ENCODE measurements around the gene SVIL.
"Not testable (repeated sequence)": the region's sequence is repeated elsewhere in the genome, so short reads cannot be mapped to it uniquely, and the experiment has no call there.

The SVIL gene

DNA sequence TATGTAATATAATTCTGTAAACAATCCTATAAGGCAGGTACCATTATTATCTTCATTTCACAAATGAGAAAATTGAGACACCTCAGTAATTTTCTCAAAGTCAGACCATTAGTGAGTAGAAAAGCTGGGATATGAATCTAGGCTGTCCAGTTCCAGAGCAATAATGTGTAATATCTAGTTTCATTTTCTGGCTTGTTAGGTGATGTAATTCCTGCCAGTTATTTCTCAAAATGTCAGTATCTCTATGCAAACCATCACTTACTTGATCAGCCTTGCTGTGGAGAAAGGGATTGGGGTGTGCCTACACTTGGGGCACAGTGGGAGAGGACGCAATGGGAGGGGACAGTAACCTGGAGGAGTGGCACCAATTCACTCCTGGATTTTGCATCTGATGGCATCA lies 188.4 kb downstream of the SVIL start:
- no peak for DNase-seq

DNA sequence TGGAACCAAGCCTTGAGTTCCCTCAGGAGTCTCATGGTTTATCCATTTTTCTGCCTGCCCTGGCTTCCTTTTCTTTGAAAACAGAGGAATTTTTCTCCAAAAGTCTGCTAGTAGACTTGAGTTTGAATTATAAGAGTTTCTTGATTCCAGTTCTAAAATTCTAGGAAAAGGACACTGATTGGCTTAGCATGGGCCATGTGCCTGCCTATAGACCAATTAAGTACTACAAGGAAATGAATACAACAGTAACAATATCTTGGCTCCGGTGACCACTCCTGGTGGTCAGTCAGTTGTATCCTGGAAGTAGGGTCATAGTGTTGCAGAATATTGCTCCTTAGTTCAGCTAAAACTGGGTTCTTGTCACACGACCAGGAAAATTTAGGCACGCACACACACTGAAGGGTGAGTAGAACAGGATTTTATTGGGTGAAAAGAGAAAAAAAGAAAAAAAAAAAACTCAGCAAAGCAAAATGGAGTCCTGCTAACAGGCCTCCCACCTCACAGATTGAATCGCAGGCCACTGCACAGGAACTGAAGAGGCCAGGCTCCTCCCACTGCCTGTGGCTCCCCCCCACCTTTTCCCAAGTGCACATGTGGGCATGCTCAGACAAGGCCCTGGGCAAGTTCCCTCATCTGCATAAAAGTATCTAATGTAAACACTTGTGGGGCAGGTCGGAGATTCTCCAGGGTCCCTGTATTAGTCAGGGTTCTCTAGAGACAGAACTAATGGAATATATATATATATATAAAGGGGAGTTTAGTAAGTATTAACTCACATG lies 190.8 kb downstream of the SVIL start:
- DNase-seq = no peak

DNA sequence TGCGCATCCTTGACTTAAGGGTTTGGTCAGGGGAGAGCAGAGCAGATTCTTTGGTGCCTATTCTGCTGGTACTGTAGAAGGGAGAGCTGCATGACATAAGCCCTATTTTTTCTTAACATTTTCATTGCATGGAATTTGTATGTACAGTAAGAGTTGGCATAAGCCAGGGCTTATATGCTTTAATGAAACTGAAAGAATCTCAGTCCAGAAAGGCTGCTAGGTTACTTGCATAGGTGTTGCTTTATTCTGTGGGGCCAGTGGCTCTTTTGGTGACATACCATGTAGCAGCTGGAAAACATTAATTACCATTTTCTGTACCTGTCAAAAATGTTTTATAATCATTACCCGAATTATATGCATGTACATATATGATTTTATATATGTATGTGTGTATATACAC lies 193.8 kb downstream of the SVIL start:
- DNase-seq = no peak

DNA sequence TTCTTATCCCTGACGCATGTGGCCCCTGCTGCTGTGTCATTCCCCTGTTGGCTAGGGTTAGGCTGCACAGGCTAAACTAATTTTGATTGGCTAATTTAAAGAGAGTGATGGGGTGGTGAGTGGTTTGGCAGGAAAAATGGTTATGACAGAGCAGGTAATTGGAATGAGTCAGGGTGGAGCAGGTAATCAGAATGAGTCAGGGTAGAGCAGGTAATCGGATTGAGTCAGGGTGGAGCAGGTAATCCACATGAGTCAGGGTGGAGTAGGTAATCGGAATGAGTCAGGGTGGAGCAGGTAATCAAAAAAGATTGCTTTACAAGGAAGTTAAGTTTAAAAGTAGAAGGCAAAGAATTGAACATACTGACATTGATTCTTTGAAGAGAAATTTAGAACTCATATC lies 195.8 kb downstream of the SVIL start:
- not testable (repeated sequence) for DNase-seq

DNA sequence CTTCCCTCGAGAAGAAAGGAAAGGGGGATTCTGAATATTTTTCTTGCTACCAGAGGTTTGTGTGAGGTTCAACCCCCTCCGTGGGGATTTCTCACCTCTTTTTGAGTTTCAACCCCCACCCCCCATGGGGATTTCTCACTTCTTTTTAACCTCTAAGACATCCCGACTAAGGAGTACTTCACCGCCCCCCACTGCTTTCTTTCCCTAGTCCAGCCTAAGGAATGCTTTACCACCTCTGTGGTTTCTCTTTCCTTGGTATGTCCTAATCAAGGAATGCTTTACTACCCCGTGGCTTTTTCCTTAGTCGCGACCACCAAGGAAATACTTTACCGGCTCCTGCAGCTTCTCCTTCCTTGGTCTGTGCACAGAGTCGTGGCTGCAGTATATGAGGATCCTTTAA lies 196.5 kb downstream of the SVIL start:
- DNase-seq = no peak

DNA sequence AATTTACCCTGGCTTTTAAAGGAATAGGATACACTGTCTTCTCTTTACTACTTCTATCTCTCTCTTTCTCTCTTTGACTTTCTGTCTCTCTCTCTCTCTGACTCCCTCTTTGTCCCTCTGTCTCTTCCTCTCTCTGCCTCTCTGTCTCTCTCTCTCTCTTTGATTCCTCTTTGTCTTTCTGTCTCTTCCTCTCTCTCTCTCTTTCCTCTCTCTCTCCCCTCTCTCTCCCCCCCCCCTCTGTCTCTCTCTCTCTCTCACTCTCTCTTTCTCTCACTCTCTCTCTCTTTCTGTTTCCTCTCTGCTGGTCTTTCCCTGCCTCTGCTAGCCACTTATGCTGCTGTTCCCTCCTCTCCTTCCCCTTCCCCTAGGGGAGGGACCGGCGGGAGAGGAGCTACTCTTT lies 196.9 kb downstream of the SVIL start:
- no peak for DNase-seq

DNA sequence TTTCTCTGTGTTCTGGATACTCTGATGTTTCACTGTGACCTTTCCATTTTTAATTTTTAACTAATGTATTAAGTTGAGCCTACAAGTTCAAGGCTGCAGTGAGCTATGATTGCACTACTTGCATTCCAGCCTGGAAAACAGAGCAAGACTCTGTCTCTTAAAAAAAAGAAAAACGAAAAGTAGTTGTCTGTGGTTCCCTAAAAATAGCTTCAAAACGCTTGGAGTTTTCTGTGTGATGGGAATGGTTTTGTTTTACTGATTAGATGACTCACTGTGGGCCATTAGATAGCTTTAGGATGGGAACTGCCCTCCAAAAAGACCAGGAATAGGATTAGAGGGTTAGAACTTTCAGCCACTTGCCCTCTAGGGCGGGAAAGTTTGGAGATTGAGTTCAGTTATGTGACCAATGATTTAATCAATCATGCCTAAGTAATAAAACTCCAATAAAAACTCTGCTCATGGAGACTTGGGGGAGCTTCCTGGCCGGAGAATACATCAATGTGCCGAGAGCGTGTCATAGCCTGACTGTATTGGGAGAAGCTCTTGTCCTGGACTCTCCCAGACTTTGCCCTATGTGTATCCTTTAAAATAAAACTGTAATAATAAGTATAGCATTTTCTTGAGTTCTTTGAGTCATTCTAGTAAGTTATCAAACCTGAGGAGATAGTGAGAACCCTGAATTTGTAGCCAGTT lies 198.8 kb downstream of the SVIL start:
- DNase-seq = no peak

DNA sequence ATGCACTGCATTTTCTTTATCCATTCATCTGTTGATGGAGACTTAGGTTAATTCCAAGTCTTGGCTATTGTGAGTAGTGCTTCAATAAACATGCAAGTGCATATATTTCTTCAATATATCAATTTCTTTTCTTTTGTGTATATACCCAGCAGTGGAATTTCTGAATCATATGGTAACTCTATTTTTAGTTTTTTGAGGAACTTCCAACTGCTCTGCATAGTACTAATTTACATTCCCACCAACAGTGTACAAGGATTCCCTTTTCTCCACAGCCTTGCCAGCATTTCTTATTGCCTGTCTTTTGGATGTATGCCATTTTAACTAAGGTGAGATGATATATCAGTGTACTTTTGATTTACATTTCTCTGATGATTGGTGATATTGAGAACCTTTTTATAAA lies 200.7 kb downstream of the SVIL start:
- no peak for DNase-seq

DNA sequence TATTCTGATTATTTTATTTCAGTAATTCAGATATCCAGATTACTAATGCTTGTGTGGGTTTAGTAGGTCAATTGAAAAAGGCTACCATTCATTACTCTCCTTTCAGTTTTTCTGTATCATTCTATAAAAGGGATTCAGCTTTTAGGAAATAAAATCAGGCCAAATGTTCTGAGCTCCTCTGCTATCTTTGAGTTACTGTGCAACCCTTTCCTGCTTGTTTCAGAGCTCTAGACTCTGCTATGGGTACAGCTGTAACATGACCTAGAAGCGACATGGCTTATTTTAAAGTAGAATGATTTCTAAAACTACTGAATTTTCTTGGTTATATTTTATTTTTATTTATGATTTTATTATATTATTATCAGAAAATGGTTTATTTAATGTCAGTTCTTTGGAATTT lies 203.1 kb downstream of the SVIL start:
- no peak for DNase-seq

DNA sequence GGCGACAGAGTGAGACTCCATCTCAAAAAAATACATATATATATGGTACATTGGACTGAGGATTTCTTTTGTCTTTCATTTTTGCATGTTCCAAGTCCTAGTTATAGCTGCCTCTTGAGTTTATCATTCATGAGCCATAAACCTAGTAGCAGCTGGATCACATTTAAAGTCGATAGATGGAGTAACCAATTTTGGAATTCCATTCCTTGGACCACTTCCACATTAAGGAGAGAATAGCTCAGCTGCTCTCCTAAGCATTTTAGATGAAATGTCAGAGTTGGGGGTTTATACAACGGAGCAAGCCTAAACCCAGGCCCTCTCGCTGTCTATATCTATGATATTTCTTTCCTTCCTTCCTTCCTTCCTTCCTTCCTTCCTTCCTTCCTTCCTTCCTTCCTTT lies 204.7 kb downstream of the SVIL start:
- no peak for DNase-seq

DNA sequence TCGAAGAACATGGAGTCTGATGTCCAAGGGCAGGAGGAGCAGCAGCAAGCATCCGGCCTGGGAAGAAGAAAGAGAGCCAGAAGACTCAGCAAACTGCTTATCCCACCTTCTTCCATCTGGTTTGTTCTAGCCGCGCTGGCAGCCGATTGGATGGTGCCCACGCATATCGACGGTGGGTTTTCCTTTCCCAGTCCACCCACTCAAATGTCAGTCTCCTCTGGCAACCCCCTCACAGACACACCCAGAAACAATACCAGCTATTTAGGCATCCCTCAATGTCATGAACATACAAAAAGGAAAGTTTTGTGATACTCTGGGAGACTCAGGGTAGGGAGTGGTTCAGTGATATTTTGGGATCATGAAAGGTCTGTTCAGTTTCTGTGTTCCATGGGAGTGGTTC lies 206.3 kb downstream of the SVIL start:
- no peak for DNase-seq

DNA sequence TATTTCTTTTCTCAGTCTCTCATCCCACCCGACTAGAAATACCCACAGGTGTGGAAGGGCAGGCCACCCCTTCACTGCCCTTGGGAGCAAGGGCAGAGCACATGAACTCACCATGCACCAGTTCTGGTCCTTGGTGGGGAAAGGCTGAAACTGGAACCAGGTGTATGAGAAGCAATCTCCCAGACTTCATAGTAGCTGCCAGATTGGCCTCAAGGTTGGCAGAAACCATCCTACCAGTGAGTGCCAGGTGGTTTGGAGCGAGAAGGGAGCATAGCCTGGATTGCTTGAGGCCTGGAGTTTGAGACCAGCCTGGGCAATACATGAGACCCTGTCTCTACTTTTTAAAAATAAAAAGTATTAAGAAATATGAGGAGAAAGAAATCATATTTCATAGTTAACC lies 207.1 kb downstream of the SVIL start:
- DNase-seq = no peak

DNA sequence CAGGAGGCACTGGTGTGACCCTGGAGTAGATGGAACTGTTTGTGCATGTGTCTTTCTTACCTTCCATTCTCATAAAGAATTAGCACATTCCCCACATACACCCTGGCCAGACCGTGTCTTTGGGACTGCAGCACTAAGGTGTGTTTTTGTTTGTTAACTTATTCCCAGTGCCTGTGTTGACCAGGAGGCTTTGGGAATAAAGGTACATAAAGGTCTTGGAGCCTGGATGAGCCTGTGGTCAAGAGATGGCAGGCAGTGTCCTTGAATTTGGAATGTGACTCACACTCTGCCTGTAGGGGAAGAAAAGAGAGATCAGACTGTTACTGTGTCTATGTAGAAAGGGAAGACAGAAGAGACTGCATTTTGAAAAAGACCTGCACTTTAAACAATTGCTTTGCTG lies 208.4 kb downstream of the SVIL start:
- DNase-seq = no peak

DNA sequence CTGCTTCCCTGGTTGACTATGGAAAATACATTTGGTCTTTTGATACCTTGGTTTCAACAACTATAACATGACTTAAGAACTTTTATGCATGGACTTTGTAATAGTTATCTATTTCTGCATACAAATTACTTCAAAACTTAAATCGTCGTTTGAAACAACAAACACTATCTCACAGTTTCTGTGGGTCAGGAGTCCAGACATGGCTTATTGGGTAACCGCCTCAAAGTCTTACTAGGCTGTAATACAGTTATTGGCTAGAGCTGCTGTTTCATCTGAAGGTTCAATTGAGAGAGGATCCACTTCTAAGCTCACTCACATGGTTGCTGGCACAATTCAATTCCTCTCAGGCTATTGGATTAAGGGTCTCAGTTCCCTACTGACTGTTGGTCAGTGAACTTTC lies 210.8 kb downstream of the SVIL start:
- DNase-seq = no peak

DNA sequence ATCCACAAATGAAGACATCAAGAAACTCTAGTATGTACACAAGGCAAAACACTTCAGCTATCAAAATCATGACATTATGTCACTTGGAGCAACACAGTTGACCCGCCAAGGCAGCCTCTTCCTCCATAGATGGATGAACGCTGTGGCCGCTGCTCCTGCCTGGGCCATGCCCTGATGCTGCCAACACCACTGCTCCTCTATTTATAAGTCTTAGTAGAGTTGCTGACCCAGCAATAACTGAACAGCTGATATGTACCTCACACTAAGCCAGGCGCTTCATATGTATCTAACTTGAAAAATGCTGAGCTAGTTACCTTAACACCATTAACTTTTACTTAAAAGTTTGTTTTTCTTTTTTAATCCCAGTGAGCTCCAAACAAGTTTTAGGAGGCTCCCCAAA lies 214.0 kb downstream of the SVIL start:
- no peak for DNase-seq

DNA sequence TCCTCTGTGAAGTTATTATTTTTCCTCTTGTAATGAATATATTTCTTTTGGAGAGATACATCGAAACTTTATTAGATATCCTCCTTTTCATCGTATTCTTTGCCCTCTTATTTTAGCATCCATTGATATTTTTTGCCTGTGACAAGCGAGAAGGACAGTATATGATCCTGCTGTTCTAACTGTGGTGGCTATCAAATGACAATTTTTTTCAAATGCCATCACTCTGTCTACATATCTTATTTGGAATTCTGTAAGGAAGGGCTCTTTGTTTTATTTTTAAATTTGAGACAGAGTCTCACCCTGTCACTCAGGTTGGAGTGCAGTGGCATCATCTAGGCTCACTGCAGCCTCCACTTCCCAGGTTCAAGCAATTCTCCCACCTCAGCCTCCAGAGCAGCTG lies 217.4 kb downstream of the SVIL start:
- no peak for DNase-seq

DNA sequence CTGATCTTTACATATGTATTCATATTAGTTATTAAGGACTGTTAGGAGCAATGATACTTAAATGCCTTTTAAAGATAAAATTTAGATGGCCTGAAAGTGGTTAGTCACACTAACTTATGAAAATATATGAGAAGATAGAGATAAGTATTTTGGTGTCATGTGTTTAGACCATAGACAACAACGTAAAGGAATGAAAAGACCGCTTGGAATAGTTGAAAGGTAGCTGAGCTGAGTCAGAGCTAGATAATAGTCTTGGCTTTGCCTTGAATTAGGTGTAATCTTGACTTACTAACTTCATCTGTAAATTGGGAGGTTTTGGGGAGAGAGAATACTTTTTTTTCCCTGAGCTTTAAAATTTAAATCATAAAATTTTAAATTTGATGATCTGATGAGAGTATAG lies 218.9 kb downstream of the SVIL start:
- no peak for DNase-seq

DNA sequence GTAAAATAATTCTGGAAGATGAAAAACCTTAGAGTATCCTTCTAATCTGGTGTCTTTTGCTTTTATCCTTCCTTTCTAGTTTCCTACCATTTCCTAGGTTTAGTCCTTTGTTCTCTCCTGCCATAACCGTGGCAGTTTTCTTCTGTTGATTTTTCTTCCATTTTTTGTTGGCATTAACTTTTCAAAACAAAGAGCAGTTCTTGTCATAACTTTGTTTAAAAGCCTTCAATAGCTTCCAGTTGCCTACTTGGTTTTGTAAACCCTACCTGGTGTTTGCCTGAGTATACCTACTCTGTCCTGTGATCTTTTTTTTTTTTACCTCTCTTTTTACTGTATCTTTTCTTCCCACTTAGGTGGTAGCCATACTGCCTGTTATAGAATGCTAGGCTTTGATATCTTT lies 220.3 kb downstream of the SVIL start:
- DNase-seq = no peak

DNA sequence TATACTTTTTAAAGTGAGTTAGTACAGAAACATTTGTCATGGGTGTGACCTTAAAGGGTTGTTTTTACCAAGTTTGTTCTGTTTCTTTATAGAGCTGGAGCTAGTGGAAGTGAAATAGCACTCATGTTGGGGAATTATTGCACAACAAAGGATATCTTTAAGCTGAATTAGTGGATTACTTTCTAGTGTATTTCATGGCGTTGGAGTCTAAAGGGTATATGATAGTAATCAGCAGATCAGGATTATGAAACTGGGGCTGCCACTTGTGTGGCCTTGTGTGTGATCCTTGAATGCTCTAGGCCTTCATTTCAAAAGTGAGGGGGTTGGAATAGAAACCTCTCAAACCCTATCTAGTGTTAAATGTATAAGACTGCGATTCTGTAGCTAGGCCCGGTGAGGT lies 222.3 kb downstream of the SVIL start:
- DNase-seq = no peak

DNA sequence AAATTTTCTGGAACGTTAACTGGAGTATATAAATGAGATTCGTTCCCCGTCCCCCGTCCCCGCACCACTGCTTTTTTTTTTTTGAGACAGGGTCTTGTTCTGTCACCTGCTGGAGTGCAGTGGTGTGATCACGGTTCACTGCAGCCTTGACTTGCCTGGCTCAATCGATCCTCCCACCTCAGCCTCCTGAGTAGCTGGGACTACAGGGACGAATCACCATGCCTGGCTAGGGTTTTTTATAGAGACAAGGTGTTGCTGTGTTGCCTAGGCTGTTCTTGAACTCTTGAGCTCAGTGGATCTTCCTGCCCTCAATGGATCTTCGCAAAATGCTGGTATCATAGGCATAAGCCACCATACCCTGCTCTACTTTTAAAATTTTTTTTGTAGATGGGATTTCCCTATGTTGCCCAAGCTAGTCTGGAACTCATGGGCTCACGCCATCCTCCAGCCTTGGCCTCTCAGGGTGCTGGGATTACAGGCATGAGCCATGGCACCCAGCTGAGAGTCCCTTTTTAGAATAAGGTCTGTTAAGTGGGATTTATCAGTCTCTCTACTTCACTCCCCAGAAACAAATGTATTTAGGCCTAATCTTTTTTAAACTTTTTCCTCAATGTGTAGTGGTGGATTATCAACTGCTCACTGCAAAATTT lies 223.0 kb downstream of the SVIL start:
- no peak for DNase-seq

DNA sequence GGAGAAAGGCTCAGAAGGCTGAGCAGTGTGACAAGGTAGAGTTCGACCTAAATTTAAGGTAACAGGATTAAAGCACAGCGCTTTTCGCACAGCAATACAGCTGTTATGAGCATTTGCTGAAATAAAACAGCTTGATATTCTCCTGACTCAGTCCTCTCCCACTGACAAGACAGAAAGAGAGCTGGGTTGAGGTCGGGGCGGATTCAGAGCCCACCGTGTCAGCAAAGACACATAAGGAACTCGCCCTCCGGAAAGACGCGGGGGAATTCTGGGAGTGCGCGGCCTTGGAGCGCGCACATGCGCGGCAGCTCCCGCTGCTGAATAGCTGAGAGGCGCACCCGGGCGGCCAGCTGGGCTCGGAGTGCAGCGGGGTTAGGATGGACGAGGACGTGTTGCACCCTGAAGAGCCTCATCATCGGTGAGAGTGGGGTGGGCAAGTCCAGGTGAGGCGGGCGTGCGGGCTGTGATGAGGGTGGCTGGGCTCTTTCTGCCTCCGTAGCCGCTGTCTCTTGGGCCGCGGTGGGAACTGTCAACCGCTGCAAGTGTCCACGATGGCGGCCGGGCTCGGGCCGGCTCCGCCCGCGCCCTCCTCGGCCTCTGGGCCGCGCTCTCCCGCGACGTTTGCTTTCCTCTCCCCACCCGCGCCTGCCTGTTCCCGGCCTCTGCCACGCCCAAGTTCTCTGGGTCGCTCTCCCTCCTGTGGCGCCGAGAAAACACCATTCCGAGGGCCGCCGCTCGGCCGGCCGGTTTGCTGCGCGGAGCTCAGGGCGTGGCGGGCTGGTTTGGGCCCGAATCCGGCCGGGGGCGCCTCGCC lies 225.3 kb downstream of the SVIL start:
- peak; percentile 30 for DNase-seq

DNA sequence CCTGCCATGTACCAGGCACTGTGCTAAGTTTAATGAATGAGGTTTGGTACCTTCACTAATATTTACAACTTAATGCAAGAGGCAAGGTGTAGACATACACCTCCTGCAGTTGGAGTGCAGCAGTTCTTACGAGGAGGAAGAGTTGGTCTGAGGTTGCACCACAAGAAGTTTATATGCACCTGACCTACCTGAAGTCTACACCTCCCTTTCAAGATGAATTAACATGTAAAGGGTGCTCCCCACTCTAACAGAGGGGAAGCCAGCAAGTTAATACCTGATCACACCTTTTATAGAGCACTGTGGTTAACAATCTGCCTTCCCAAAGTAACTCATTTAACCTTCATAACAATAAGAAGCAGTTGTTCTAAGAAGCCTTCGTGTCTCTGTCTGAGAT lies 225.9 kb downstream of the SVIL start:
- DNase-seq = no peak
